Epidermal melanocyte (primary cell): ENCODE results near the gene NEMF.
"Not testable (repeated sequence)": the region's sequence is repeated elsewhere in the genome, so short reads cannot be mapped to it uniquely, and the experiment has no call there.

Experiments used
- DNase-seq: peaks from one replicate; pipeline ENCODE4 v3.0.0; 2011; ENCODE audit warnings: low spot score; ENCODE audit not compliant: insufficient read length

The NEMF gene

GRCh38 chr14:49761839-49762551, 90.6 kb downstream of the NEMF start:
- DNase-seq, result no peak

- DNase-seq, result no peak
Measured at GRCh38 chr14:49755378-49755777, 97.2 kb downstream of the NEMF start.

GRCh38 chr14:49754570-49755097, 98.0 kb downstream of the NEMF start:
- no peak for DNase-seq

- not testable (repeated sequence) for DNase-seq
Measured at GRCh38 chr14:49746476-49746875, 106.1 kb downstream of the NEMF start.

GRCh38 chr14:49745191-49745590, 107.4 kb downstream of the NEMF start:
- DNase-seq, result no peak

GRCh38 chr14:49735669-49736068, 116.9 kb downstream of the NEMF start:
- not testable (repeated sequence) for DNase-seq

- no peak for DNase-seq
Measured at GRCh38 chr14:49733836-49734235, 118.8 kb downstream of the NEMF start.

GRCh38 chr14:49732896-49733295, 119.7 kb downstream of the NEMF start:
- DNase-seq, result no peak
